OCI-LY3 (cell line): ENCODE results near the gene FAAP20.

Source experiments
- EZH2phosphoT487 ChIP-seq: fragments of 200-600 bp; shearing (Covaris generic); IDR thresholded peaks from 2 replicates; pipeline ENCODE4 v1.6.1; 2018; ENCODE audit warnings: antibody characterized with exemption, mixed run types, low read depth
- TF ChIP-seq, protein P1 (sequence below): fragments of 200-600, 300-600 bp; sonication (generic); IDR thresholded peaks from 2 replicates; pipeline ENCODE4 v1.5.1; 2014; ENCODE audit warnings: antibody characterized with exemption, low read length, low read depth

- TF ChIP-seq, protein P1, sequence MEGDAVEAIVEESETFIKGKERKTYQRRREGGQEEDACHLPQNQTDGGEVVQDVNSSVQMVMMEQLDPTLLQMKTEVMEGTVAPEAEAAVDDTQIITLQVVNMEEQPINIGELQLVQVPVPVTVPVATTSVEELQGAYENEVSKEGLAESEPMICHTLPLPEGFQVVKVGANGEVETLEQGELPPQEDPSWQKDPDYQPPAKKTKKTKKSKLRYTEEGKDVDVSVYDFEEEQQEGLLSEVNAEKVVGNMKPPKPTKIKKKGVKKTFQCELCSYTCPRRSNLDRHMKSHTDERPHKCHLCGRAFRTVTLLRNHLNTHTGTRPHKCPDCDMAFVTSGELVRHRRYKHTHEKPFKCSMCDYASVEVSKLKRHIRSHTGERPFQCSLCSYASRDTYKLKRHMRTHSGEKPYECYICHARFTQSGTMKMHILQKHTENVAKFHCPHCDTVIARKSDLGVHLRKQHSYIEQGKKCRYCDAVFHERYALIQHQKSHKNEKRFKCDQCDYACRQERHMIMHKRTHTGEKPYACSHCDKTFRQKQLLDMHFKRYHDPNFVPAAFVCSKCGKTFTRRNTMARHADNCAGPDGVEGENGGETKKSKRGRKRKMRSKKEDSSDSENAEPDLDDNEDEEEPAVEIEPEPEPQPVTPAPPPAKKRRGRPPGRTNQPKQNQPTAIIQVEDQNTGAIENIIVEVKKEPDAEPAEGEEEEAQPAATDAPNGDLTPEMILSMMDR = no peak
- TF ChIP-seq EZH2phosphoT487 = no peak
Observed at GRCh38 chr1:2236695-2237677, 42.4 kb upstream of the FAAP20 start.
